Testis (tissue), 3 donors: Measurements from ENCODE around the gene FSCN2. TPM values are rescaled to one million over a fixed set of nuclear protein-coding genes. Genes with fewer than 3 reads are reported as not detected.
"Not testable (repeated sequence)": the region's sequence is repeated elsewhere in the genome, so short reads cannot be mapped to it uniquely, and the experiment has no call there.

ENCODE experiments used
- DNase-seq: peaks from one replicate; pipeline ENCODE4 v3.0.0-alpha.2; 2019
- H3K27ac ChIP-seq, 2 donors: fragments of 200-600 bp; sonication (generic); one replicate each; pipeline ENCODE4 v1.5.1; 2019
- H3K27me3 ChIP-seq: fragments of 200-600 bp; sonication (generic); one replicate; pipeline ENCODE4 v1.5.1; 2019
- H3K36me3 ChIP-seq: fragments of 200-600 bp; sonication (generic); one replicate; pipeline ENCODE4 v1.5.1; 2017; ENCODE audit warnings: low read depth; ENCODE audit errors: missing control alignments
- H3K4me1 ChIP-seq: fragments of 200-600 bp; sonication (generic); one replicate; pipeline ENCODE4 v1.5.1; 2019
- H3K4me3 ChIP-seq, 2 donors: fragments of 200-600 bp; sonication (generic); one replicate each; pipeline ENCODE4 v1.5.1; 2017 to 2019
- H3K9me3 ChIP-seq: fragments of 200-600 bp; sonication (generic); one replicate; pipeline ENCODE4 v1.5.1; 2017
- CTCF ChIP-seq, 3 experiments: fragments of 450-650 bp in 2 of 3; fragments of 200-600 bp in 1 of 3; sonication (generic) in 1 of 3; IDR thresholded peaks; one replicate each; pipeline ENCODE4 v1.5.1; 2016 to 2019; ENCODE audit warnings: antibody characterized with exemption in 3 of 3, mild to moderate bottlenecking in 2 of 3, moderate library complexity in 1 of 3
- POLR2A ChIP-seq: fragments of 450-650 bp; IDR thresholded peaks from one replicate; pipeline ENCODE4 v1.6.1; 2017; ENCODE audit warnings: antibody characterized with exemption, mild to moderate bottlenecking, moderate library complexity
- WGBS, 2 donors: methylation state at CpG; one replicate each; pipeline ENCODE4 v1.1.5; 2018; 5-methylcytosine and 5-hydroxymethylcytosine counted together
- intact Hi-C: fragments of 100-400 bp; cut with DNase I; formaldehyde crosslinking; loops from one replicate; pipeline ENCODE4 v1.15.1; 2023; ENCODE audit warnings: low total_unique reads
- polyA plus RNA-seq: library from polyadenylated mRNA; stranded (reverse); fragments of 350-450 nt; fragmentation: Illumina TruSeq; extraction: RNeasy Lipid Tissue Mini Kit (QIAGEN cat#74804); gene quantifications from one replicate; pipeline ENCODE4 v1.2.3, GENCODE V29; 2014; ENCODE audit warnings: low read depth, low replicate concordance; ENCODE audit not compliant: insufficient read depth
- small RNA-seq, 2 donors: library from RNA; depleted of rRNA; stranded (forward); fragments of <200 nt; gene quantifications; one replicate each; pipeline ENCODE3, GENCODE V24; 2016
- total RNA-seq, 2 donors: library from RNA; depleted of rRNA; stranded (reverse); fragments of >200 nt; gene quantifications; one replicate each; pipeline ENCODE4 v1.2.3, GENCODE V29; 2016

FSCN2 gene
- total and polyA plus RNA-seq, 3 donors from 2014 or later: 0.37 to 4.0 (median 3.5) TPM

DNA sequence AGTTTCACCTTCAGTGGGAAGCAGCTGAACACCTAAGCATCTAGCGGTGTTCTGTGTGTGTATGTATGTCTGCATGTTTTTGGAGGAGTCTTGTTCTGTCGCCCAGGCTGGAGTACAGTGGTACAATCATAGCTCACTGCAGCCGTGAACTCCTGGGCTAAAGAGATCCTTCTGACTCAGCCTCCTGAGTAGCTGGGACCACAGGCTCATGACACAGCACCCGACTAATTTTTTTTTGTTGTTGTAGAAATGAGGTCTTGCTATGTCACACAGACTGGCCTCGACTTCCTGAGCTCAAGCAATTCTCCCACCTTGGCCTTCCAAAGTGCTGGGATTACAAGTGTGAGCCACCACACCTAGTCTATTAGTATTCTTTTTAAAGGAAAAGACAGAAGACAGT lies 54.2 kb downstream of the FSCN2 start:
- Histone ChIP-seq H3K27ac (no peak overlapping the region), H3K9me3 (no peaks in the 10 kb centered on the region), H3K27me3 (no peaks in the 10 kb centered on the region), H3K4me1 (no peaks in the 10 kb centered on the region), H3K4me3 (no peak overlapping the region), H3K36me3 (no peaks in the 10 kb centered on the region)
- intact Hi-C loops: no loop called here
- WGBS, 2 donors: 86 to 99% methylated on average over 5 of the region's 5 CpGs
- no peak for DNase-seq
- TF ChIP-seq CTCF (IDR thresholded peaks at IDR 0.05) (no peak), POLR2A (no peak)

DNA sequence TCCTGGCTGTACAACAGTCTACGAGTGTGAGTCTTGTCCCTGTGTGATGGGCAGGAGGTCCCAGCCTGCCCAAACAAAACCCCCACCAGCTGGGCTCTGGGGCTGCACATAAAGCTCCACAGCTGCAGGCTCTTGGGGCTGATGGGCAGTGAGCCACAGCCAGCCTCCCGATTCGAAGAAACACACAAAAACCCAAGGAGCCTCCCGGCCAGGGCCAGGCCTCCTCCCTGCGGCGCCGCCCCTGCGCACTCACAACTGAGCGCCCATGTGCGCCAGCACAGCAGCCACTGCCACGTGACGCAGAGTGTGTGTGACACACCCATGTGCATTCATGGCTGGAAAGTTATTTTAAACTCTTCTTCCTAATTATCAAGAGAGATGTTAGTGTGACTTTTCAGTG lies 54.6 kb downstream of the FSCN2 start:
- no peak overlapping the region for H3K4me3 ChIP-seq
- H3K27ac ChIP-seq: no peak overlapping the region
- no peaks in the 10 kb centered on the region for H3K27me3 ChIP-seq
- no peak for DNase-seq
- 87 to 97% methylated on average over 12 of the region's 12 CpGs for WGBS, 2 donors
- intact Hi-C loops: no loop called here
- no peaks in the 10 kb centered on the region for H3K4me1 ChIP-seq
- H3K9me3 ChIP-seq: no peaks in the 10 kb centered on the region
- no peaks in the 10 kb centered on the region for H3K36me3 ChIP-seq
- no peak for TF ChIP-seq CTCF (IDR thresholded peaks at IDR 0.05)

- TF ChIP-seq CTCF (IDR thresholded peaks at IDR 0.05) (no peak), POLR2A (no peak)
- WGBS, 2 donors: 76 to 77% methylated on average over 6 of the region's 6 CpGs
- intact Hi-C loops: no loop called here
- no peak overlapping the region for H3K27ac ChIP-seq
- H3K27me3 ChIP-seq: no peaks in the 10 kb centered on the region
- DNase-seq: no peak
- no peaks in the 10 kb centered on the region for H3K36me3 ChIP-seq
- H3K9me3 ChIP-seq: no peaks in the 10 kb centered on the region
- H3K4me3 ChIP-seq: no peak overlapping the region
- no peaks in the 10 kb centered on the region for H3K4me1 ChIP-seq
Observed at GRCh38 chr17:81583589-81584342, 55.6 kb downstream of the FSCN2 start.

DNA sequence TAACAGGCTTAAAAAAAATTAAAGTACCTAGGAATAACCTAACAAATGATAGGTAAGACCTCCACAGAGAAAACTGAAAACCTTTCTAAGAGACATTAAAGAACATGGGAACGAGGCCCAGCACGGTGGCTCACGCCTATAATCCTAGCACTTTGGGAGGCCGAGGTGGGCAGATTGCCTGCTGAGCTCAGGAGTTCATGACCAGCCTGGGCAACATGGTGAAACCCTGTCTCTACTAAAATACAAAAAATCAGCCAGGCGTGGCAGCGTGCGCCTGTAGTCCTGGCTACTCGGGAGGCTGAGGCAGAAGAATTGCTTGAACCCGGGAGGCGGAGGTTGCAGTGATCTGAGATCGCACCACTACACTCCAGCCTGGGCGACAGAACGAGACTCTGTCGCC lies 56.6 kb downstream of the FSCN2 start:
- intact Hi-C loops, H3K9me3 ChIP-seq, H3K4me3 ChIP-seq, H3K27ac ChIP-seq, H3K36me3 ChIP-seq, H3K27me3 ChIP-seq, H3K4me1 ChIP-seq, DNase-seq: not testable (repeated sequence)
- 93% methylated on average over 14 of the region's 14 CpGs for WGBS, 2 donors

DNA sequence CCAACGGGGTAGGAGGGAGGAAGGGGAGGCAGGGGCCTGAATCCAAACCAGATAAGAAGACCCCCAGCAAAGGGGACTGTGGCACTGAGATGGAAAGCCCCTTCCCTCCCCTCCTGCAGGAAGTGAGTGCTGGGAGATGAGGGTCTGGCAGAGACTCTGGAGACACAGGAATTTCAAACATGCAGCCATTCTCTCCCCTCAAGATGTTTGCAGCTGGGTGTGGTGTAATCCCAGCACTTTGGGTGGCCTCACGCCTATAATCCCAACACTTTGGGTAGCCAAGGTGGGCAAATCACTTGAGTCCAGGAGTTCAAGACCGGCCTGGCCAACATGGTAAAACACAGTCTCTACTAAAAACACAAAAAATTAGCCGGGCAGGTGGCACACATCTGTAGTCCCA lies 57.9 kb downstream of the FSCN2 start:
- intact Hi-C loops: no loop called here
- no peak overlapping the region for H3K27ac ChIP-seq
- TF ChIP-seq CTCF (IDR thresholded peaks at IDR 0.05) (no peak), POLR2A (no peak)
- H3K4me3 ChIP-seq: no peak overlapping the region
- 88 to 89% methylated on average over 4 of the region's 4 CpGs for WGBS, 2 donors
- no peaks in the 10 kb centered on the region for H3K9me3 ChIP-seq
- no peaks in the 10 kb centered on the region for H3K4me1 ChIP-seq
- no peaks in the 10 kb centered on the region for H3K36me3 ChIP-seq
- no peak for DNase-seq
- no peaks in the 10 kb centered on the region for H3K27me3 ChIP-seq

Small RNA genes lying within 50 kb of the gene (small RNA-seq; reads per million reads assigned to genes)
- 0 reads per million in 2 donors for gene RF00019

Other genes with a start within 250 kb of the FSCN2 start
- 100 to 1,000 TPM; 131 to 150 TPM for gene SLC38A10, start 233.1 kb upstream of the FSCN2 start, total RNA-seq
- gene SLC38A10, start 233.1 kb upstream of the FSCN2 start, polyA plus RNA-seq: 77.1 TPM
- gene BAHCC1, start 132.9 kb upstream of the FSCN2 start, total RNA-seq: 10 to 100 TPM; 29.2 to 30.2 TPM
- 11.3 TPM for gene BAHCC1, start 132.9 kb upstream of the FSCN2 start, polyA plus RNA-seq
- 1,000 to 10,000 TPM; 1,790 to 2,057 TPM for gene ACTG1, start 15.6 kb upstream of the FSCN2 start, total RNA-seq
- gene ACTG1, start 15.6 kb upstream of the FSCN2 start, polyA plus RNA-seq: 1,571 TPM
- 10 to 100 TPM; 42.6 to 45.8 TPM for gene FAAP100, start 24.0 kb downstream of the FSCN2 start, total RNA-seq
- gene FAAP100, start 24.0 kb downstream of the FSCN2 start, polyA plus RNA-seq: 17.6 TPM
- 100 to 1,000 TPM; 106 to 130 TPM for gene NPLOC4, start 108.7 kb downstream of the FSCN2 start, total RNA-seq
- gene NPLOC4, start 108.7 kb downstream of the FSCN2 start, polyA plus RNA-seq: 122 TPM
- gene TSPAN10, start 108.8 kb downstream of the FSCN2 start, total RNA-seq: 1 to 10 TPM; 1.2 to 1.3 TPM
- 3.1 TPM for gene TSPAN10, start 108.8 kb downstream of the FSCN2 start, polyA plus RNA-seq
- gene PDE6G, start 128.2 kb downstream of the FSCN2 start, total RNA-seq: 1 to 10 TPM in 1 of 2 donors, under 1 TPM in 1; 0.56 to 1.0 TPM
- gene PDE6G, start 128.2 kb downstream of the FSCN2 start, polyA plus RNA-seq: 4.9 TPM
- 10 to 100 TPM; 40.9 to 48.3 TPM for gene OXLD1, start 138.2 kb downstream of the FSCN2 start, total RNA-seq
- 45.2 TPM for gene OXLD1, start 138.2 kb downstream of the FSCN2 start, polyA plus RNA-seq
- gene CCDC137, start 138.4 kb downstream of the FSCN2 start, total RNA-seq: 10 to 100 TPM; 19.0 to 19.9 TPM
- 18.6 TPM for gene CCDC137, start 138.4 kb downstream of the FSCN2 start, polyA plus RNA-seq
- 10 to 100 TPM; 35.7 to 44.2 TPM for gene ARL16, start 155.4 kb downstream of the FSCN2 start, total RNA-seq
- gene ARL16, start 155.4 kb downstream of the FSCN2 start, polyA plus RNA-seq: 55.8 TPM
- gene HGS, start 155.6 kb downstream of the FSCN2 start, total RNA-seq: 100 to 1,000 TPM; 154 to 160 TPM
- gene HGS, start 155.6 kb downstream of the FSCN2 start, polyA plus RNA-seq: 182 TPM
- gene MRPL12, start 175.0 kb downstream of the FSCN2 start, total RNA-seq: 10 to 100 TPM; 57.2 to 58.0 TPM
- 54.7 TPM for gene MRPL12, start 175.0 kb downstream of the FSCN2 start, polyA plus RNA-seq
- 10 to 100 TPM; 30.0 to 42.0 TPM for gene SLC25A10, start 183.9 kb downstream of the FSCN2 start, total RNA-seq
- 51.4 TPM for gene SLC25A10, start 183.9 kb downstream of the FSCN2 start, polyA plus RNA-seq